K562 (cell line): ENCODE measurements around the gene AIDA. TPM values are rescaled to one million over a fixed set of nuclear protein-coding genes. Genes with fewer than 3 reads are reported as not detected.

Experiments used
- ARID2 ChIP-seq: fragments of 450-650 bp; IDR thresholded peaks from 2 replicates; pipeline ENCODE4 v1.6.1; 2017; ENCODE audit warnings: antibody characterized with exemption, mild to moderate bottlenecking
- BHLHE40 ChIP-seq: IDR thresholded peaks from 2 replicates; pipeline ENCODE4 v1.6.1; 2011; ENCODE audit warnings: low read length, improper control_type of control experiment
- CC2D1A ChIP-seq: fragments of 450-650 bp; IDR thresholded peaks from 2 replicates; pipeline ENCODE4 v1.6.1; 2017; ENCODE audit warnings: mild to moderate bottlenecking
- CHD2 ChIP-seq: IDR thresholded peaks from 2 replicates; pipeline ENCODE4 v1.6.1; 2011; ENCODE audit warnings: low read depth, low read length
- EP300 ChIP-seq: IDR thresholded peaks from 2 replicates; pipeline ENCODE4 v1.6.1; 2012; ENCODE audit warnings: low read length, improper control_type of control experiment
- HEY1 ChIP-seq: fragments of 250-450 bp; sonication (Bioruptor Pico); IDR thresholded peaks from 2 replicates; pipeline ENCODE4 v1.5.0; 2020; ENCODE audit warnings: mild to moderate bottlenecking, moderate library complexity, borderline replicate concordance
- KLF16 ChIP-seq: IDR thresholded peaks from 2 replicates; pipeline ENCODE4 v1.6.1; 2016; ENCODE audit warnings: antibody characterized with exemption
- L3MBTL2 ChIP-seq: fragments of 450-650 bp; IDR thresholded peaks from 2 replicates; pipeline ENCODE4 v1.6.1; 2016; ENCODE audit warnings: mild to moderate bottlenecking, moderate library complexity
- MAFG ChIP-seq: fragments of 450-650 bp; conservative IDR thresholded peaks from 2 replicates; pipeline ENCODE4 v1.6.1; 2016; ENCODE audit warnings: missing genetic modification characterization, missing compliant biosample characterization
- MAZ ChIP-seq, 2 experiments: fragments of 450-650 bp in 1 of 2; sonication (generic) in 1 of 2; formaldehyde crosslinking; IDR thresholded peaks in 1 of 2; conservative IDR thresholded peaks in 1 of 2; 2 replicates each; pipeline versions ENCODE4 v1.4.0 to v1.5.0; 2020; ENCODE audit warnings: mild to moderate bottlenecking in 1 of 2, missing genetic modification reagents in 1 of 2
- MYC ChIP-seq, 2 experiments: fragments of 250-450 bp in 1 of 2; sonication (Bioruptor Pico) in 1 of 2; IDR thresholded peaks; 2 replicates each; pipeline versions ENCODE4 v1.5.1 to v1.6.1; 2012 to 2021; ENCODE audit warnings: low read depth in 2 of 2, borderline replicate concordance in 1 of 2, improper control_type of control experiment in 1 of 2, low read length in 1 of 2, mild to moderate bottlenecking in 1 of 2, moderate library complexity in 1 of 2
- RAD21 ChIP-seq, 2 experiments: fragments of 250-450 bp in 1 of 2; fragments of 450-650 bp in 1 of 2; sonication (Bioruptor Pico) in 1 of 2; formaldehyde crosslinking in 1 of 2; IDR thresholded peaks in 1 of 2; conservative IDR thresholded peaks in 1 of 2; 2 replicates each; pipeline versions ENCODE4 v1.4.0 to v1.8.0; 2020 to 2022; ENCODE audit warnings: mild to moderate bottlenecking in 2 of 2, moderate library complexity in 1 of 2
- SLC30A9 ChIP-seq: fragments of 250-450 bp; sonication (Bioruptor Pico); IDR thresholded peaks from 2 replicates; pipeline ENCODE4 v1.8.0; 2022; ENCODE audit warnings: mild to moderate bottlenecking, moderate library complexity
- SMC3 ChIP-seq: conservative IDR thresholded peaks from 2 replicates; pipeline ENCODE4 v1.6.1; 2011; ENCODE audit warnings: low read depth, low read length, improper control_type of control experiment; ENCODE audit not compliant: insufficient read depth
- U2AF1 ChIP-seq: fragments of 200-400 bp; formaldehyde crosslinking; optimal IDR thresholded peaks from 2 replicates; pipeline ENCODE3; 2017; ENCODE audit warnings: mild to moderate bottlenecking, low read depth, low read length, moderate library complexity
- XRCC3 ChIP-seq: fragments of 450-650 bp; IDR thresholded peaks from 2 replicates; pipeline ENCODE4 v1.6.1; 2017; ENCODE audit warnings: mild to moderate bottlenecking, moderate library complexity
- ZNF311 ChIP-seq: fragments of 250-450 bp; sonication (Bioruptor Pico); IDR thresholded peaks from 2 replicates; pipeline ENCODE4 v1.4.0; 2020; ENCODE audit warnings: mild to moderate bottlenecking, moderate library complexity
- polyA plus RNA-seq, 8 experiments: library from polyadenylated mRNA; depleted of rRNA in 4 of 8; stranded (reverse) in 5 of 8; unstranded in 3 of 8; fragments of >200 nt; fragmentation: Nextera tagmentation in 2 of 8; fragmentation: Illumina TruSeq in 1 of 8; extraction: Ambion mirVana in 2 of 8; extraction: Trizol in 1 of 8; gene quantifications; 2 replicates each; pipeline versions ENCODE4 v1.2.1 to v1.2.3, GENCODE V29; 2011 to 2014; ENCODE audit warnings: inconsistent platforms in 1 of 8, missing spikeins in 1 of 8
- total RNA-seq, 7 experiments: library from RNA; depleted of rRNA in 6 of 7; stranded (reverse); fragments of >200 nt in 6 of 7; fragmentation: Illumina TruSeq in 2 of 7; extraction: Trizol in 2 of 7; gene quantifications; 2 replicates each; pipeline versions ENCODE4 v1.2.1 to v1.2.3, GENCODE V29; 2011 to 2021; ENCODE audit warnings: low replicate concordance in 1 of 7
- TF ChIP-seq, protein P1 (sequence below): fragments of 450-650 bp; formaldehyde crosslinking; IDR thresholded peaks from 2 replicates; pipeline ENCODE4 v1.4.0; 2020; ENCODE audit warnings: mild to moderate bottlenecking, moderate library complexity
- TF ChIP-seq, protein P2 (sequence below): IDR thresholded peaks from 2 replicates; pipeline ENCODE4 v1.6.1; 2012; ENCODE audit warnings: low read depth, low read length, improper control_type of control experiment, borderline replicate concordance
- TF ChIP-seq, protein P3 (sequence below): sonication (generic); formaldehyde crosslinking; IDR thresholded peaks from 2 replicates; pipeline ENCODE4 v1.8.1; 2023; ENCODE audit warnings: mild to moderate bottlenecking, missing genetic modification reagents

The AIDA gene
- total and polyA plus RNA-seq, 9 of the 15 experiments (the other 6 are each of a cell fraction or from before 2014, with no cell fraction given), result 18.2 to 77.9 (median 24.9) TPM

DNA sequence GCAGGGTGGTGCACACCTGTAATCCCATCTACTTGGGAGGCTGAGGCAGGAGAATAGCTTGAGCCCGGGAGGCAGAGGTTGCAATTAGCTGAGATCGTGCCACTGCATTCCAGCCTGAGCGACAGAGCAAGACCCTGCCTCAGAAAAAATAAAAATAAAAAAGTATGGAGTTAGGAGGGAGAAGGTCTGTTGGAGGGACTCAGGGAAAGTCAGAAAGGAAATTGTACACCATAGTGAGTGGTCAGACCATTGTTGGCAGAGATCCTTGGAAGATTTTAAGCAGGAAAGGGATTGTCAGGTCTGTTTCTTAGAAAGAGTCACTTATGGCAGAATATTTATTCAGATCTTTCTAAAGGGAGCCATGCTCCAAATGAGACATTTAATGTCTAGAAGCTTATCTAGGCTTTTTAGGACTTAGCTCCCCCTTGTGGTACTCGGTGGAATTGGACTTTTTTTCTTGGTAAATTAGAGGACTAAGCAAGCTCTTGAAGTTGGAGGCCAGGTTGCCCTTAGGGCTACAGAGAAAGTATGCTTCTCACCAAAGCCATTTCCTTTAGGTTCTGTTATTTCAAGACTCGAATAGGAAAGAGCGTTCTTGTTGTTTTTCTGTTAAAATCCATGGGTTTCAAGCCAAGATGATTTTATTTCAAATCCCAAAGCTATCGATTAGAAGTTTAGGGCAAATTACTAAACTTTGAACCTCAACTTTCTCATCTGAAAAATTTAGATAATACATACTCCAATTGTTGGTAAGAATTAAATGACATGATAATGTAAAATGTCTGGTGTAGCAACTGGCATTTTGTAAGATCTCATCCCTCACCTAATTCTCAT lies 77.9 kb downstream of the AIDA start (continued):
- TF ChIP-seq HEY1 (CRISPR knock-in tag) (peak; percentile 43; the same call in 1 of the 2 replicates), EP300 (no peak), CC2D1A (0 out of 2 replicates have a peak, but pooled peaks have one; percentile 17), BHLHE40 (no peak), XRCC3 (no peak), ZNF311 (CRISPR knock-in tag) (no peak), SMC3 (peak; percentile 56), MAFG (tag) (no peak), SLC30A9 (CRISPR knock-in tag) (no peak), CHD2 (no peak), L3MBTL2 (0 out of 2 replicates have a peak, but pooled peaks have one; percentile 18), MAZ (CRISPR knock-in tag; conservative IDR thresholded peaks at IDR 0.05 in 1 of 2, IDR thresholded peaks at IDR 0.05 in 1 of 2) (0 out of 4 replicates have a peak, but pooled peaks of 1 of the 2 experiments have one; percentile 27), U2AF1 (no peak), ARID2 (0 out of 2 replicates have a peak, but pooled peaks have one; percentile 14), KLF16 (peak; percentile 60), RAD21 (CRISPR knock-in tag; conservative IDR thresholded peaks at IDR 0.05 in 1 of 2, IDR thresholded peaks at IDR 0.05 in 1 of 2) (peak; percentile 90 to 91), MYC (IDR thresholded peaks at IDR 0.05; ENCODE audit: low read depth, low read length) (peak; percentile 40; the same call in 1 of the 2 replicates), MYC (CRISPR knock-in tag; IDR thresholded peaks at IDR 0.05; ENCODE audit: borderline replicate concordance, low read depth) (no peak)
- TF ChIP-seq, protein P1, sequence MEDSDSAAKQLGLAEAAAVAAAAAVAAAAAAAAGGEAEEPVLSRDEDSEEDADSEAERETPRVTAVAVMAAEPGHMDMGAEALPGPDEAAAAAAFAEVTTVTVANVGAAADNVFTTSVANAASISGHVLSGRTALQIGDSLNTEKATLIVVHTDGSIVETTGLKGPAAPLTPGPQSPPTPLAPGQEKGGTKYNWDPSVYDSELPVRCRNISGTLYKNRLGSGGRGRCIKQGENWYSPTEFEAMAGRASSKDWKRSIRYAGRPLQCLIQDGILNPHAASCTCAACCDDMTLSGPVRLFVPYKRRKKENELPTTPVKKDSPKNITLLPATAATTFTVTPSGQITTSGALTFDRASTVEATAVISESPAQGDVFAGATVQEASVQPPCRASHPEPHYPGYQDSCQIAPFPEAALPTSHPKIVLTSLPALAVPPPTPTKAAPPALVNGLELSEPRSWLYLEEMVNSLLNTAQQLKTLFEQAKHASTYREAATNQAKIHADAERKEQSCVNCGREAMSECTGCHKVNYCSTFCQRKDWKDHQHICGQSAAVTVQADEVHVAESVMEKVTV, result peak; percentile 83
- TF ChIP-seq, protein P2, sequence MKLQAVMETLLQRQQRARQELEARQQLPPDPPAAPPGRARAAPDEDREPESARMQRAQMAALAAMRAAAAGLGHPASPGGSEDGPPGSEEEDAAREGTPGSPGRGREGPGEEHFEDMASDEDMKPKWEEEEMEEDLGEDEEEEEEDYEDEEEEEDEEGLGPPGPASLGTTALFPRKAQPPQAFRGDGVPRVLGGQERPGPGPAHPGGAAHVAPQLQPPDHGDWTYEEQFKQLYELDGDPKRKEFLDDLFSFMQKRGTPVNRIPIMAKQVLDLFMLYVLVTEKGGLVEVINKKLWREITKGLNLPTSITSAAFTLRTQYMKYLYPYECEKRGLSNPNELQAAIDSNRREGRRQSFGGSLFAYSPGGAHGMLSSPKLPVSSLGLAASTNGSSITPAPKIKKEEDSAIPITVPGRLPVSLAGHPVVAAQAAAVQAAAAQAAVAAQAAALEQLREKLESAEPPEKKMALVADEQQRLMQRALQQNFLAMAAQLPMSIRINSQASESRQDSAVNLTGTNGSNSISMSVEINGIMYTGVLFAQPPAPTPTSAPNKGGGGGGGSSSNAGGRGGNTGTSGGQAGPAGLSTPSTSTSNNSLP, result peak; percentile 60; the same call in 1 of the 2 replicates
- TF ChIP-seq, protein P3, sequence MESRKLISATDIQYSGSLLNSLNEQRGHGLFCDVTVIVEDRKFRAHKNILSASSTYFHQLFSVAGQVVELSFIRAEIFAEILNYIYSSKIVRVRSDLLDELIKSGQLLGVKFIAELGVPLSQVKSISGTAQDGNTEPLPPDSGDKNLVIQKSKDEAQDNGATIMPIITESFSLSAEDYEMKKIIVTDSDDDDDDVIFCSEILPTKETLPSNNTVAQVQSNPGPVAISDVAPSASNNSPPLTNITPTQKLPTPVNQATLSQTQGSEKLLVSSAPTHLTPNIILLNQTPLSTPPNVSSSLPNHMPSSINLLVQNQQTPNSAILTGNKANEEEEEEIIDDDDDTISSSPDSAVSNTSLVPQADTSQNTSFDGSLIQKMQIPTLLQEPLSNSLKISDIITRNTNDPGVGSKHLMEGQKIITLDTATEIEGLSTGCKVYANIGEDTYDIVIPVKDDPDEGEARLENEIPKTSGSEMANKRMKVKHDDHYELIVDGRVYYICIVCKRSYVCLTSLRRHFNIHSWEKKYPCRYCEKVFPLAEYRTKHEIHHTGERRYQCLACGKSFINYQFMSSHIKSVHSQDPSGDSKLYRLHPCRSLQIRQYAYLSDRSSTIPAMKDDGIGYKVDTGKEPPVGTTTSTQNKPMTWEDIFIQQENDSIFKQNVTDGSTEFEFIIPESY (CRISPR knock-in tag), result no peak
